ENCODE results near the gene ATF7. TPM values are rescaled to one million over a fixed set of nuclear protein-coding genes. Genes with fewer than 3 reads are reported as not detected.
"Not testable (repeated sequence)": the region's sequence is repeated elsewhere in the genome, so short reads cannot be mapped to it uniquely, and the experiment has no call there.

Gene ATF7
- total RNA-seq, 2 donors from 2014 or later = 38.3 to 39.2 TPM

GRCh38 chr12:53636641-53637040, 10.5 kb upstream of the ATF7 start:
- no peak for DNase-seq
- ATAC-seq = no peak
- intact Hi-C loops (cut with DNase I, micrococcal nuclease) = no loop called here

- ATAC-seq; intact Hi-C loops (cut with DNase I, micrococcal nuclease); DNase-seq: not testable (repeated sequence)
Observed at GRCh38 chr12:53635708-53636107, 9.5 kb upstream of the ATF7 start.

GRCh38 chr12:53631721-53632120, 5.5 kb upstream of the ATF7 start:
- ATAC-seq (no peak), DNase-seq (no peak)
- intact Hi-C loops (cut with DNase I, micrococcal nuclease) = no loop called here

GRCh38 chr12:53627919-53628318, 1.7 kb upstream of the ATF7 start:
- intact Hi-C loops (cut with DNase I, micrococcal nuclease) = loop anchor here in 1 of 2 donors (10.0 kb wide), 1 partner anchor 47 kb away; the partner anchor contains the start of gene ATP5MC2
- no peak for ATAC-seq
- DNase-seq = no peak

GRCh38 chr12:53626702-53627169, 554 bp upstream of the ATF7 start:
- no peak for ATAC-seq
- no peak for DNase-seq
- intact Hi-C loops (cut with DNase I, micrococcal nuclease) = loop anchor here in 1 of 2 donors (10.0 kb wide), 1 partner anchor 48 kb away; the partner anchor contains the start of gene ATP5MC2

- intact Hi-C loops (cut with DNase I, micrococcal nuclease) = loop anchor here in 1 of 2 donors (10.0 kb wide), 1 partner anchor 49 kb away; the partner anchor contains the start of gene ATP5MC2
- DNase-seq (no peak), ATAC-seq (no peak)
Observed at GRCh38 chr12:53625373-53625945, 723 bp downstream of the ATF7 start.

GRCh38 chr12:53624956-53625355, 1.2 kb downstream of the ATF7 start:
- ATAC-seq (no peak), DNase-seq (no peak)
- intact Hi-C loops (cut with DNase I, micrococcal nuclease) = loop anchor here in 1 of 2 donors (10.0 kb wide), 1 partner anchor 50 kb away; the partner anchor contains the start of gene ATP5MC2

GRCh38 chr12:53624458-53624857, 1.7 kb downstream of the ATF7 start:
- DNase-seq (no peak), ATAC-seq (no peak)
- intact Hi-C loops (cut with DNase I, micrococcal nuclease) = loop anchor here in 1 of 2 donors (10.0 kb wide), 1 partner anchor 50 kb away; the partner anchor contains the start of gene ATP5MC2

- DNase-seq = no peak
- ATAC-seq = no peak
- intact Hi-C loops (cut with DNase I, micrococcal nuclease) = loop anchor here in 1 of 2 donors (10.0 kb wide), 1 partner anchor 51 kb away; the partner anchor contains the start of gene ATP5MC2
Observed at GRCh38 chr12:53623548-53624385, 2.4 kb downstream of the ATF7 start.

GRCh38 chr12:53622724-53623123, 3.5 kb downstream of the ATF7 start:
- no peak for DNase-seq
- intact Hi-C loops (cut with DNase I, micrococcal nuclease) = loop anchor here in 1 of 2 donors (10.0 kb wide), 1 partner anchor 52 kb away; the partner anchor contains the start of gene ATP5MC2
- ATAC-seq = no peak

- DNase-seq = no peak
- peak; percentile 50 for ATAC-seq
- intact Hi-C loops (cut with DNase I, micrococcal nuclease) = no loop called here
Observed at GRCh38 chr12:53618275-53618674, 7.9 kb downstream of the ATF7 start.

GRCh38 chr12:53617700-53618099, 8.5 kb downstream of the ATF7 start:
- intact Hi-C loops (cut with DNase I, micrococcal nuclease) = no loop called here
- DNase-seq = no peak
- ATAC-seq = no peak

GRCh38 chr12:53616950-53617349, 9.2 kb downstream of the ATF7 start:
- intact Hi-C loops (cut with DNase I, micrococcal nuclease) = no loop called here
- no peak for DNase-seq
- ATAC-seq = no peak

GRCh38 chr12:53613821-53614220, 12.4 kb downstream of the ATF7 start:
- intact Hi-C loops (cut with DNase I, micrococcal nuclease) = no loop called here
- ATAC-seq (no peak), DNase-seq (no peak)

GRCh38 chr12:53612978-53613377, 13.2 kb downstream of the ATF7 start:
- ATAC-seq (no peak), DNase-seq (no peak)
- intact Hi-C loops (cut with DNase I, micrococcal nuclease) = no loop called here

- intact Hi-C loops (cut with DNase I, micrococcal nuclease) = no loop called here
- ATAC-seq = no peak
- no peak for DNase-seq
Observed at GRCh38 chr12:53611304-53611703, 14.9 kb downstream of the ATF7 start.

GRCh38 chr12:53606688-53607087, 19.5 kb downstream of the ATF7 start:
- DNase-seq; intact Hi-C loops (cut with DNase I, micrococcal nuclease); ATAC-seq: not testable (repeated sequence)

- intact Hi-C loops (cut with DNase I, micrococcal nuclease) = no loop called here
- ATAC-seq = no peak
Observed at GRCh38 chr12:53604581-53604980, 21.6 kb downstream of the ATF7 start.

GRCh38 chr12:53603804-53604203, 22.4 kb downstream of the ATF7 start:
- DNase-seq (no peak), ATAC-seq (no peak)
- intact Hi-C loops (cut with DNase I, micrococcal nuclease) = no loop called here

More at GRCh38 chr12:53604581-53604980, 21.6 kb downstream of the ATF7 start:
- DNase-seq = no peak

GRCh38 chr12:53603196-53603595, 23.0 kb downstream of the ATF7 start:
- intact Hi-C loops (cut with DNase I, micrococcal nuclease) = no loop called here
- DNase-seq = no peak

More at GRCh38 chr12:53603196-53603595, 23.0 kb downstream of the ATF7 start:
- no peak for ATAC-seq
